Neural progenitor cell (in vitro differentiated cells): ENCODE data around the gene BHLHA9. TPM values are rescaled to one million over a fixed set of nuclear protein-coding genes. Genes with fewer than 3 reads are reported as not detected.
A peak's percentile ranks its signal among the peaks of the same experiment; 100 is the strongest.

Experiments
- DNase-seq: peaks from one replicate; pipeline ENCODE4 v3.0.0-alpha.2; 2016; ENCODE audit warnings: low spot score
- H2AFZ ChIP-seq: fragments of 200-600 bp; sonication (generic); replicated peaks from 2 replicates; pipeline ENCODE4 v1.6.1; 2016; ENCODE audit warnings: antibody characterized with exemption
- H3F3A ChIP-seq: fragments of 200-600 bp; sonication (generic); 2 replicates; pipeline ENCODE4 v1.6.1; 2016; ENCODE audit warnings: antibody characterized with exemption, low read depth
- H3K27ac ChIP-seq: fragments of 200-600 bp; sonication (generic); 2 replicates; pipeline ENCODE4 v1.5.1; 2016; ENCODE audit warnings: mild to moderate bottlenecking
- H3K27me3 ChIP-seq: fragments of 200-600 bp; sonication (generic); 2 replicates; pipeline ENCODE4 v1.6.1; 2016; ENCODE audit warnings: mild to moderate bottlenecking, moderate library complexity
- H3K36me3 ChIP-seq: fragments of 200-600 bp; sonication (generic); 2 replicates; pipeline ENCODE4 v1.5.1; 2016
- H3K4me1 ChIP-seq: fragments of 200-600 bp; sonication (generic); 2 replicates; pipeline ENCODE4 v1.6.1; 2016; ENCODE audit warnings: mixed run types
- H3K4me2 ChIP-seq: fragments of 200-600 bp; sonication (generic); 2 replicates; pipeline ENCODE4 v1.6.1; 2016
- H3K4me3 ChIP-seq: fragments of 200-600 bp; sonication (generic); 2 replicates; pipeline ENCODE4 v1.5.1; 2016
- H3K79me2 ChIP-seq: fragments of 200-600 bp; sonication (generic); 2 replicates; pipeline ENCODE4 v1.6.1; 2016; ENCODE audit warnings: low read depth
- H3K9ac ChIP-seq: fragments of 200-600 bp; sonication (generic); 2 replicates; pipeline ENCODE4 v1.6.1; 2016
- H3K9me3 ChIP-seq: fragments of 200-600 bp; sonication (generic); 2 replicates; pipeline ENCODE4 v1.5.1; 2016; ENCODE audit warnings: low read depth
- H4K20me1 ChIP-seq: fragments of 200-600 bp; sonication (generic); 2 replicates; pipeline ENCODE4 v1.6.1; 2016; ENCODE audit warnings: low read depth
- H3K27ac Mint-ChIP-seq: 3 replicates; pipeline ENCODE4 v1.8.0; 2021; ENCODE audit warnings: mixed read lengths
- H3K27me3 Mint-ChIP-seq: 2 replicates; pipeline ENCODE4 v1.8.0; 2022; ENCODE audit warnings: low read depth, mild to moderate bottlenecking, inconsistent platforms, moderate library complexity, mixed read lengths; ENCODE audit not compliant: insufficient read depth
- H3K36me3 Mint-ChIP-seq: 3 replicates; pipeline ENCODE4 v1.8.0; 2021; ENCODE audit warnings: mixed read lengths
- H3K4me1 Mint-ChIP-seq: 3 replicates; pipeline ENCODE4 v1.8.0; 2021; ENCODE audit warnings: mixed read lengths
- H3K4me3 Mint-ChIP-seq: 3 replicates; pipeline ENCODE4 v1.8.0; 2021; ENCODE audit warnings: mild to moderate bottlenecking, moderate library complexity, mixed read lengths
- H3K9me3 Mint-ChIP-seq: 3 replicates; pipeline ENCODE4 v1.8.0; 2020; ENCODE audit warnings: mixed read lengths
- CTCF ChIP-seq: fragments of 200-600 bp; sonication (generic); IDR thresholded peaks from 2 replicates; pipeline ENCODE4 v1.5.1; 2017; ENCODE audit warnings: antibody characterized with exemption, mild to moderate bottlenecking
- EZH2 ChIP-seq: fragments of 200-600 bp; sonication (generic); IDR thresholded peaks from 2 replicates; pipeline ENCODE4 v1.6.1; 2017; ENCODE audit warnings: antibody characterized with exemption, mild to moderate bottlenecking, moderate library complexity
- EZH2phosphoT487 ChIP-seq: fragments of 200-600 bp; sonication (generic); IDR thresholded peaks from 2 replicates; pipeline ENCODE4 v1.6.1; 2017; ENCODE audit warnings: antibody characterized with exemption
- total RNA-seq: library from RNA; depleted of rRNA; stranded (reverse); fragments of >200 nt; gene quantifications from 2 replicates; pipeline ENCODE4 v1.2.3, GENCODE V29; 2015; ENCODE audit warnings: low replicate concordance

BHLHA9 gene
- total RNA-seq, 1 donor from 2014 or later: not detected

GRCh38 chr17:1271441-1271840 is 1.2 kb downstream of the BHLHA9 start:
- TF ChIP-seq EZH2 (no peak), EZH2phosphoT487 (no peak), CTCF (no peak)
- Mint-ChIP-seq H3K27me3 (peaks cover 21% of the 10 kb centered on the region), H3K4me3 (no peak overlapping the region), H3K27ac (peak overlapping the region; percentile 86), H3K4me1 (peaks cover 20% of the 10 kb centered on the region), H3K9me3 (peaks cover 2% of the 10 kb centered on the region), H3K36me3 (no peaks in the 10 kb centered on the region)
- Histone ChIP-seq H3K36me3 (no peaks in the 10 kb centered on the region), H3F3A (peaks cover 24% of the 10 kb centered on the region), H3K9ac (no peak overlapping the region), H3K9me3 (no peaks in the 10 kb centered on the region), H3K27me3 (no peaks in the 10 kb centered on the region), H4K20me1 (no peaks in the 10 kb centered on the region), H2AFZ (no peak overlapping the region), H3K4me2 (no peak overlapping the region), H3K4me1 (no peaks in the 10 kb centered on the region), H3K4me3 (no peak overlapping the region), H3K27ac (no peak overlapping the region), H3K79me2 (no peaks in the 10 kb centered on the region)
- no peak for DNase-seq

DNA sequence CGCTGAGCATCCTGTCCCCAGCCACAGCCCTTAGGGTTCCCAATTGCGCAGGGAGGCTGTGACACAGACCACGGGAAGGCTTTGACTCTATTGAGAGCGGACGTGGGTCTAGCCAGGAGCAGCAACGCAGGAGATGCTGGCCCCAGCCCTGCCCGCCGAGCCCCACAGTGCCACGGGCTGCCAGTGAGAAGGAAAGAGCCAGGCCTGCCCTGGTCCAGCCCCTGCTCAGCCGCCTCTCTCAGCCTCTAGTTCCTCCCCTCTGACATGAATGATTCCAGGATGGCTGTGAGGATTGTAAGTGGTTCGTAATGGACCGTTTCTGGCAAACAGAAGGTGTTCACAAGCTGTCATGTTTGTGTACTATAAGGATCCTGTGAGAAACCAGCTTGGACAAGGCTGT is 2.5 kb downstream of the BHLHA9 start:
- no peaks in the 10 kb centered on the region for H3K27me3 ChIP-seq
- no peak overlapping the region for H3K4me2 ChIP-seq
- no peak overlapping the region for H3K27ac ChIP-seq
- TF ChIP-seq CTCF: no peak
- no peak for TF ChIP-seq EZH2
- TF ChIP-seq EZH2phosphoT487: no peak
- Mint-ChIP-seq H3K9me3 (peaks cover 2% of the 10 kb centered on the region), H3K36me3 (no peaks in the 10 kb centered on the region), H3K4me1 (peaks cover 14% of the 10 kb centered on the region), H3K27ac (no peak overlapping the region), H3K27me3 (peaks cover 19% of the 10 kb centered on the region), H3K4me3 (no peak overlapping the region)
- H3K4me1 ChIP-seq: no peaks in the 10 kb centered on the region
- H3F3A ChIP-seq: peaks cover 11% of the 10 kb centered on the region
- no peaks in the 10 kb centered on the region for H4K20me1 ChIP-seq
- no peak overlapping the region for H3K4me3 ChIP-seq
- H3K36me3 ChIP-seq: no peaks in the 10 kb centered on the region
- H3K79me2 ChIP-seq: no peaks in the 10 kb centered on the region
- H3K9ac ChIP-seq: no peak overlapping the region
- H2AFZ ChIP-seq: no peak overlapping the region
- DNase-seq: no peak
- no peaks in the 10 kb centered on the region for H3K9me3 ChIP-seq

DNA sequence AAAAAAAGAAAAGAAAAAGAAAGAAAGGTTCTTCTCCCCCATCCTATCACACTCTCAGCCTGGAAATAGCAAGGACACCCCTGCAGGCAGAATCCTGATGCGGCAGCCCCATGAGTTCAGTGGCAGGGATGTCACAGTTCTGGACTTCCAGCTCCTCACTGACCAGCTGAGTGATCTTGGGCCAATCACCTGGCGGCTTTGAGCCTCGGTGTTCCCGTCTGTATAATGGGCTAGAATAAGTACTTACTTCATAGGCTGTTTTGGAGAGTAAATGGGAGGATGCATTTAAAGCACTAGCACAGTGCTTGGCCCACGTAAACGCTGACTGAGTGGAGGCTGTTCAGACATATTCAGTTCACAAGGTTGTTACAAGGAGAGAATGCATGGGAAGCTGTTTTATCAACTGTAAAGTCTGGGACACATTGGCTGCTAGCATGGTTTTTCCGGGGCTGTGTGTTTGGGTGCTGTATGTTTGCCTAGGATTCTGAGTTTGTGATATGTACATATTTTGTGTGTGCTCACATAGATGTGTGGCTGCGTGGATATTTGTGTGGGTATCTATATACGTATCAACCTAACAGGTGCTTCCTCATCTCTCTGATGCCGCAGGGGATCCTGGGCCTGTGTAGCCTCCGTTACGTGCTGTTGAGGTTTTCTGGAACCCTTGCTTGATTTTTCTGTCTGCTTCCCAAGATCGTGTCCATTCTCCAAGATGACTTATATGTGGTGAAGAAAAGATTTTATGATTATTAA is 3.4 kb downstream of the BHLHA9 start:
- Mint-ChIP-seq H3K36me3 (no peaks in the 10 kb centered on the region), H3K27me3 (peaks cover 20% of the 10 kb centered on the region), H3K27ac (peak overlapping the region; percentile 40), H3K4me1 (peaks cover 16% of the 10 kb centered on the region), H3K9me3 (peaks cover 2% of the 10 kb centered on the region), H3K4me3 (peak overlapping the region; percentile 24)
- H3K9me3 ChIP-seq: no peaks in the 10 kb centered on the region
- no peaks in the 10 kb centered on the region for H3K79me2 ChIP-seq
- TF ChIP-seq EZH2phosphoT487 (no peak), CTCF (no peak), EZH2 (no peak)
- no peak overlapping the region for H3K4me2 ChIP-seq
- no peaks in the 10 kb centered on the region for H4K20me1 ChIP-seq
- H3K36me3 ChIP-seq: no peaks in the 10 kb centered on the region
- H3K27me3 ChIP-seq: no peaks in the 10 kb centered on the region
- H3K9ac ChIP-seq: no peak overlapping the region
- no peak overlapping the region for H3K4me3 ChIP-seq
- H3K27ac ChIP-seq: no peak overlapping the region
- peaks cover 6% of the 10 kb centered on the region for H3F3A ChIP-seq
- no peaks in the 10 kb centered on the region for H3K4me1 ChIP-seq
- DNase-seq: no peak
- no peak overlapping the region for H2AFZ ChIP-seq
